Epidermal melanocyte (primary cell): ENCODE results near the gene SLF1.
A peak's percentile ranks its signal among the peaks of the same experiment; 100 is the strongest.
"Not testable (repeated sequence)": the region's sequence is repeated elsewhere in the genome, so short reads cannot be mapped to it uniquely, and the experiment has no call there.

Experiments used
- DNase-seq: peaks from one replicate; pipeline ENCODE4 v3.0.0; 2011; ENCODE audit warnings: low spot score; ENCODE audit not compliant: insufficient read length

The SLF1 gene

GRCh38 chr5:94618493-94619328 lies at the start of gene SLF1, which contains the start of gene KIAA0825:
Gene SLF1, plus strand, starts transcription at chr5:94618669. Its CDS starts 10,142 bp downstream, at chr5:94628811.
Gene KIAA0825, minus strand, starts transcription at chr5:94618604. Its CDS starts 81,478 bp downstream, at chr5:94537126.
- DNase-seq, result peak; percentile 64

- DNase-seq, result no peak
These were observed 47.1 kb upstream of the SLF1 start for GRCh38 chr5:94571415-94571814.

GRCh38 chr5:94573349-94573748 lies 45.1 kb upstream of the SLF1 start:
- not testable (repeated sequence) for DNase-seq

GRCh38 chr5:94575196-94575595 lies 43.3 kb upstream of the SLF1 start:
- DNase-seq, result no peak

- no peak for DNase-seq
These were observed 40.8 kb upstream of the SLF1 start for GRCh38 chr5:94577466-94578245.

- no peak for DNase-seq
These were observed 23.1 kb upstream of the SLF1 start for GRCh38 chr5:94595281-94595840.

- no peak for DNase-seq
These were observed 4.9 kb upstream of the SLF1 start for GRCh38 chr5:94613583-94613982.

- DNase-seq, result no peak
These were observed 4.2 kb upstream of the SLF1 start for GRCh38 chr5:94614156-94614805.

- no peak for DNase-seq
These were observed 2.6 kb upstream of the SLF1 start for GRCh38 chr5:94615862-94616261.

- DNase-seq, result no peak
These were observed 408 bp upstream of the SLF1 start for GRCh38 chr5:94618029-94618492.

- no peak for DNase-seq
These were observed 1.8 kb downstream of the SLF1 start for GRCh38 chr5:94620256-94620655.

GRCh38 chr5:94621763-94622162 lies 3.3 kb downstream of the SLF1 start:
- DNase-seq, result no peak

GRCh38 chr5:94623011-94623410 lies 4.5 kb downstream of the SLF1 start:
- DNase-seq, result no peak

GRCh38 chr5:94623877-94624276 lies 5.4 kb downstream of the SLF1 start:
- no peak for DNase-seq

- no peak for DNase-seq
These were observed 8.7 kb downstream of the SLF1 start for GRCh38 chr5:94627191-94627590.

- DNase-seq, result no peak
These were observed 13.6 kb downstream of the SLF1 start for GRCh38 chr5:94632024-94632423.

- DNase-seq, result no peak
These were observed 21.7 kb downstream of the SLF1 start for GRCh38 chr5:94640176-94640575.

GRCh38 chr5:94645053-94645452 lies 26.6 kb downstream of the SLF1 start:
- DNase-seq, result no peak

- DNase-seq, result no peak
These were observed 28.3 kb downstream of the SLF1 start for GRCh38 chr5:94646758-94647157.

- no peak for DNase-seq
These were observed 31.4 kb downstream of the SLF1 start for GRCh38 chr5:94649874-94650273.

GRCh38 chr5:94658272-94658671 lies 39.8 kb downstream of the SLF1 start:
- no peak for DNase-seq
